A549 treated with CORT108297 at 1 μM for 4 hours (cell line): ENCODE data around the gene SH2B2. TPM values are rescaled to one million over a fixed set of nuclear protein-coding genes. Genes with fewer than 3 reads are reported as not detected.

Experiments used
- total RNA-seq: library from RNA; stranded (reverse); fragments of 200-300 nt; extraction: Qiagen RNA extraction; gene quantifications from 5 replicates; pipeline ENCODE4 v1.2.3, GENCODE V29; 2022

Gene SH2B2
- total RNA-seq, result 2.6 to 4.2 TPM (median 3.6 TPM) in 5 replicates

DNA sequence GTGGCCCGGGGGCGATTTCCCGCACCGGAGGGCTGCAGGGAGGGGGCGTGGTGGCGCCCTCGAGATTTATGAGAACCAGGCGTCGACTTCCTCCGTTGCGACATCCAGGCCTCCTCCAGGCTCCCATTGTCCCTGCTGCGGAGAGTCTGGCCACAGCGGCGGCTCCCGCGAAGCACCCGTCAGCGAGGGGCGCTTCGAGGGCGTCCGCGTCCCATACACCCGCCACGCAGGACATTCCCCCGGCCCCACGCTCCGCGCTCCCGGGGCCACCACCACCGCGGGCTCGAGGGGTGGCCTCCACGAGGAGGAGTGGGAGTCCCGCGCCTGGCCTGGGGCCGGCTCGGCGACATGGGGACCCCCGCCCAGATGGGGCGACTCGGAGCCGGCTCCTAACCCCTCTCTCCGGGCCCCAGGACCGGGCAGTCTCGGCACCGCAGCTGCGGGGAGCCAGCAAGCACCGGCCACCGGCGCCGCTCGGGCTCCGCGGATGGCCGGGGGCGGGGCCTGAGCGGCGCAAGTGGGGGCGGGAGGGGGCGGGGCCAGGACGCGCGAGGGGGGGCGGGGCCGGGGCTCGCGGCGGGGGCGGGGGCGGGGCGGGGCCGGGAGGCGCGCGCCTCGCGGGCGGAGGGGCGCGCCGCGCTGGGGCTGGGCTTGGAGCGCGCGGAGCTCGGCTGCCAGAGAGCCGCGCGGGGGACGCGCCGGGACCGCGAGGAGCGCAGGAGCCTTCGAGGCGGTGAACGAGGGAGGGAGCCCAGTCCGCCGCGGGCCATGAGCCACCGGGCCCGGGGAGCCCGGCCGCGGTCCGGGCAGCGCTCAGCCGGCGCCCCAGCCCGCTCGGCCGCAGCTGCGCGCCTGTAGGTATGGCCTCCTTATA, at the start of gene SH2B2:
Gene SH2B2 (plus strand): TSS at position 632 of the 874 bp plus-strand sequence. CDS start 13,683 bp downstream, outside the sequence.

GRCh38 chr7:102356344-102356743, 69.7 kb downstream of the SH2B2 start, which contains the start of gene SPDYE6:
Gene SPDYE6, minus strand, starts transcription at chr7:102356444. Its CDS starts 421 bp downstream, at chr7:102356023.

Other genes starting within 250 kb of the SH2B2 start
- gene SPDYE6, start 69.6 kb downstream of the SH2B2 start, total RNA-seq, result not detected in 5 replicates
- gene PRKRIP1, start 109.5 kb downstream of the SH2B2 start, total RNA-seq, result 20.6 to 23.7 TPM (median 23.6 TPM) in 5 replicates
- 25.4 to 43.0 TPM (median 39.0 TPM) in 5 replicates for gene ORAI2, start 146.7 kb downstream of the SH2B2 start, total RNA-seq
- gene ALKBH4, start 178.0 kb downstream of the SH2B2 start, total RNA-seq, result 8.8 to 12.7 TPM (median 12.3 TPM) in 5 replicates
- 23.4 to 36.6 TPM (median 34.0 TPM) in 5 replicates for gene LRWD1, start 178.1 kb downstream of the SH2B2 start, total RNA-seq
- gene POLR2J, start 192.1 kb downstream of the SH2B2 start, total RNA-seq, result 106 to 112 TPM (median 109 TPM) in 5 replicates
- gene RASA4B, start 230.9 kb downstream of the SH2B2 start, total RNA-seq, result 1.4 to 1.8 TPM (median 1.6 TPM) in 5 replicates